SK-N-SH treated with all-trans-retinoic acid at 6 μM for 48 hours (cell line): ENCODE data around the gene MIB2.

Source experiments
- BACH2 ChIP-seq: fragments of 250-450 bp; sonication (Bioruptor Pico); IDR thresholded peaks from 2 replicates; pipeline ENCODE4 v1.9.0; 2021; ENCODE audit warnings: mild to moderate bottlenecking, borderline replicate concordance
- ISL1 ChIP-seq: fragments of 250-450 bp; sonication (Bioruptor Pico); IDR thresholded peaks from 2 replicates; pipeline ENCODE4 v2.1.2; 2022; ENCODE audit warnings: mild to moderate bottlenecking, moderate library complexity
- PATZ1 ChIP-seq: fragments of 250-450 bp; sonication (Bioruptor Pico); IDR thresholded peaks from 2 replicates; pipeline ENCODE4 v1.8.0; 2020; ENCODE audit warnings: mild to moderate bottlenecking, moderate library complexity, borderline replicate concordance
- POU6F1 ChIP-seq: fragments of 250-450 bp; sonication (Bioruptor Pico); IDR thresholded peaks from 2 replicates; pipeline ENCODE4 v1.8.0; 2021; ENCODE audit warnings: low read depth, mild to moderate bottlenecking, moderate library complexity, borderline replicate concordance
- PPARA ChIP-seq: fragments of 250-450 bp; sonication (Bioruptor Pico); IDR thresholded peaks from 2 replicates; pipeline ENCODE4 v1.5.0; 2020; ENCODE audit warnings: mild to moderate bottlenecking, borderline replicate concordance
- RARB ChIP-seq: fragments of 250-450 bp; sonication (Bioruptor Pico); IDR thresholded peaks from 2 replicates; pipeline ENCODE4 v1.8.0; 2021; ENCODE audit warnings: mild to moderate bottlenecking, moderate library complexity
- TCF4 ChIP-seq: fragments of 250-450 bp; sonication (Bioruptor Pico); IDR thresholded peaks from 2 replicates; pipeline ENCODE4 v1.8.0; 2021; ENCODE audit warnings: mild to moderate bottlenecking, moderate library complexity, borderline replicate concordance
- TOX ChIP-seq: fragments of 250-450 bp; sonication (Bioruptor Pico); IDR thresholded peaks from 2 replicates; pipeline ENCODE4 v1.8.0; 2021; ENCODE audit warnings: mild to moderate bottlenecking, moderate library complexity, borderline replicate concordance
- ZNF8 ChIP-seq: fragments of 450-650 bp; formaldehyde crosslinking; IDR thresholded peaks from 2 replicates; pipeline ENCODE4 v1.5.0; 2020; ENCODE audit warnings: mild to moderate bottlenecking, moderate library complexity
- TF ChIP-seq, protein P1 (sequence below): fragments of 250-450 bp; sonication (Bioruptor Pico); IDR thresholded peaks from 2 replicates; pipeline ENCODE4 v1.5.1; 2020; ENCODE audit warnings: low read depth, mild to moderate bottlenecking, moderate library complexity
- TF ChIP-seq, protein P2 (sequence below): fragments of 250-450 bp; sonication (Bioruptor Pico); IDR thresholded peaks from 2 replicates; pipeline ENCODE4 v1.5.1; 2021; ENCODE audit warnings: mild to moderate bottlenecking, moderate library complexity

GRCh38 chr1:1610796-1611195 lies 4.5 kb upstream of the MIB2 start:
- TF ChIP-seq PATZ1 (CRISPR knock-in tag): no peak
- TF ChIP-seq POU6F1 (CRISPR knock-in tag): no peak
- no peak for TF ChIP-seq RARB (CRISPR knock-in tag)
- no peak for TF ChIP-seq TCF4
- TF ChIP-seq TOX (CRISPR knock-in tag): no peak
- TF ChIP-seq, protein P1, sequence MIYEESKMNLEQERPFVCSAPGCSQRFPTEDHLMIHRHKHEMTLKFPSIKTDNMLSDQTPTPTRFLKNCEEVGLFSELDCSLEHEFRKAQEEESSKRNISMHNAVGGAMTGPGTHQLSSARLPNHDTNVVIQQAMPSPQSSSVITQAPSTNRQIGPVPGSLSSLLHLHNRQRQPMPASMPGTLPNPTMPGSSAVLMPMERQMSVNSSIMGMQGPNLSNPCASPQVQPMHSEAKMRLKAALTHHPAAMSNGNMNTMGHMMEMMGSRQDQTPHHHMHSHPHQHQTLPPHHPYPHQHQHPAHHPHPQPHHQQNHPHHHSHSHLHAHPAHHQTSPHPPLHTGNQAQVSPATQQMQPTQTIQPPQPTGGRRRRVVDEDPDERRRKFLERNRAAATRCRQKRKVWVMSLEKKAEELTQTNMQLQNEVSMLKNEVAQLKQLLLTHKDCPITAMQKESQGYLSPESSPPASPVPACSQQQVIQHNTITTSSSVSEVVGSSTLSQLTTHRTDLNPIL (CRISPR knock-in tag): no peak
- TF ChIP-seq BACH2 (CRISPR knock-in tag): no peak
- TF ChIP-seq PPARA: no peak
- no peak for TF ChIP-seq ZNF8 (CRISPR knock-in tag)
- TF ChIP-seq ISL1: no peak
- TF ChIP-seq, protein P2, sequence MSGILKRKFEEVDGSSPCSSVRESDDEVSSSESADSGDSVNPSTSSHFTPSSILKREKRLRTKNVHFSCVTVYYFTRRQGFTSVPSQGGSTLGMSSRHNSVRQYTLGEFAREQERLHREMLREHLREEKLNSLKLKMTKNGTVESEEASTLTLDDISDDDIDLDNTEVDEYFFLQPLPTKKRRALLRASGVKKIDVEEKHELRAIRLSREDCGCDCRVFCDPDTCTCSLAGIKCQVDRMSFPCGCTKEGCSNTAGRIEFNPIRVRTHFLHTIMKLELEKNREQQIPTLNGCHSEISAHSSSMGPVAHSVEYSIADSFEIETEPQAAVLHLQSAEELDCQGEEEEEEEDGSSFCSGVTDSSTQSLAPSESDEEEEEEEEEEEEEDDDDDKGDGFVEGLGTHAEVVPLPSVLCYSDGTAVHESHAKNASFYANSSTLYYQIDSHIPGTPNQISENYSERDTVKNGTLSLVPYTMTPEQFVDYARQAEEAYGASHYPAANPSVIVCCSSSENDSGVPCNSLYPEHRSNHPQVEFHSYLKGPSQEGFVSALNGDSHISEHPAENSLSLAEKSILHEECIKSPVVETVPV (CRISPR knock-in tag): no peak
